ENCODE results near the gene MYO18B.

GRCh38 chr22:26054841-26055605 lies 313.0 kb downstream of the MYO18B start:
- no peak for TF ChIP-seq NFIC (IDR thresholded peaks at IDR 0.05)
- TF ChIP-seq EP300 (IDR thresholded peaks at IDR 0.05; ENCODE audit: borderline replicate concordance) = no peak
- no peak for TF ChIP-seq FOXM1 (IDR thresholded peaks at IDR 0.05; ENCODE audit: borderline replicate concordance, low read depth)
- TF ChIP-seq RAD21 (IDR thresholded peaks at IDR 0.05; ENCODE audit: low read depth) = no peak
- no peak for TF ChIP-seq REST (IDR thresholded peaks at IDR 0.05; ENCODE audit: low read depth)
- TF ChIP-seq MAX (IDR thresholded peaks at IDR 0.05) = no peak
